Measurements from ENCODE around the gene SNX4.
"Not testable (repeated sequence)": the region's sequence is repeated elsewhere in the genome, so short reads cannot be mapped to it uniquely, and the experiment has no call there.

Gene SNX4

GRCh38 chr3:125519678-125520562 is at the start of gene SNX4:
Gene SNX4 (minus strand): TSS chr3:125520202. CDS start chr3:125520172, 30 bp downstream.
- DNase-seq (ENCODE audit: low spot score): peak; percentile 95

DNA sequence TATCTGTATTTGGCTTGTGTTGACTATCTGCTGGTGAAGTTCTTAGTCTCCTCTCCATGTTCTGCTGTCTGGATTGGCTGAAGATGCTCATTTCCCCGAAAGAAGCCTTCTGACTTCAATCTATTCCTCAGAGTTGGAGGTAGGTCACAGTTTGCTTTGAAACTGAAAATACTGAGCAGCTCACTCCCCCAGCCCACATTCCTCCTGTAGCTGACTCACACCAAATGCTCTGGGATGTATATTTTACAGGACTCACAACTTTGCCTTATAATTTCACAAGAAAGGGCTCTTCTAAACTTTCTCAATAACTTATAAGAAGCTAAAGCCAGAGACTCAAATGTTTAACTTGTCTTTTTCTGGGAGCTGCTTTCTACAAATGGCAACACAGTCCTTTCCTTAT is 36.3 kb upstream of the SNX4 start:
- DNase-seq (ENCODE audit: low spot score): no peak

DNA sequence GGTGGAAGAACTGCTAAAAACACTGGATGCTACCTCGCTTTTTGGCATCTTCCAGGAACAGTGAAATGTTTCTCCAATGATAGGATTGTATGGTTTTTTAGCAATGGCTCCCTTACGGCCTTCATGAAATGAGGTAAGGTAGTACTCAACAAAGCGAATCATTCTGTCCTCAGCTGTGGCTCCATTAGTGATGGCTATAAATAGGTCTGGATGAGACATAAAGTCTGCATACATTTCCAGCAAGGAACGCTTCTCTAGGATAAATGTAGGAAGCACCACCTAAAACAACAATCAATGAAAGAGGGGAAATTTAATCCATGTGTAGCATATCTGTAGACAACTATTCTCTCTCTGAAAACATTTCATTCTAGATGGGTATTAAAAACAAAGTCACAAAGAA is 32.4 kb upstream of the SNX4 start:
- no peak for DNase-seq (ENCODE audit: low spot score)

- DNase-seq (ENCODE audit: low spot score): no peak
These were observed 8.9 kb upstream of the SNX4 start for GRCh38 chr3:125528920-125529319.

- no peak for DNase-seq (ENCODE audit: low spot score)
These were observed 5.2 kb upstream of the SNX4 start for GRCh38 chr3:125525153-125525552.

DNA sequence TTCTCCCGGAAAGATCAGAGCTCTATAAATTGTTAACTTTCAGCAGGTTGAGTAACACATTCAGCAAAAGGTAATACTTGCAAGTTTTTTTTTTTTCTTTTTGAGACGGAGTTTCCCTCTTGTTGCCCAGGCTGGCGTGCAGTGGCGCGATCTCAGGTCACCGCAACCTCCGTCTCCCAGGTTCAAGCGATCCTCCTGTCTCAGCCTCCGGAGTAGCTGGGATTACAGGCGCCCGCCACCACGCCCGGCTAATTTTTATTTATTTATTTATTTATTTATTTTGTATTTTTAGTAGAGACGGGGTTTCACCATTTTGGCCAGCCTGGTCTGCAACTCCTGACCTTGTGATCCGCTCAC is 539 bp upstream of the SNX4 start:
- not testable (repeated sequence) for DNase-seq (ENCODE audit: low spot score)

- no peak for DNase-seq (ENCODE audit: low spot score)
These were observed 4.6 kb downstream of the SNX4 start for GRCh38 chr3:125515421-125515820.

DNA sequence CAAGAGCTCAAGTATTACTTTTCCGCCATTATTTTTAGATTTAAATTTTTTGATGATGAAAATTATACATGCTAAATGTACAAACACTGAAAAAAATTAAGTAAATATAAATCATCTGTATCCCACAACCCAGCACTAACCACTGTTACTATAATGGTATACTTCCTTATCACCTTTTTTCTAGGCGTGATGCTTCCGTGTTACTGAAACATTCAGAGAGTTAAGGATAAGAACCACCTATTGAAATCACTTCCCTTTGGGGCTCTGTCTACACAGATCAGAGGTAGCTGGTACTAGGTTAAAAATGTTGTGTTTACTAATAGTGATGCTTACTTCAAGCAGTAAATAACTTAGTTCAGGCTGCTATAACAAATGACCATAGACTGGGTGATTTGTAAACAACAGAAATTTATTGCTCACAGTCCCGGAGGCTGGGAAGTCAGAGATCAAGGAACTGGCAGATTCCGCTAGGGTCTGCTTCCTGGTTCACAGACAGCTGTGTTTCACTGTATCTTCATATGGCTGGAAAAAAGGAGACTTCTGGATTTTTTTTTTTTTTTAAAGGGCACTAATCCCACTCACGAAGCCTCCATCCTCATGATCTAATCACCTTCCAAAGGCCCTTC is 6.4 kb downstream of the SNX4 start:
- DNase-seq (ENCODE audit: low spot score): no peak

GRCh38 chr3:125512135-125512920 is 7.7 kb downstream of the SNX4 start:
- no peak for DNase-seq (ENCODE audit: low spot score)

GRCh38 chr3:125511420-125512118 is 8.4 kb downstream of the SNX4 start:
- no peak for DNase-seq (ENCODE audit: low spot score)

DNA sequence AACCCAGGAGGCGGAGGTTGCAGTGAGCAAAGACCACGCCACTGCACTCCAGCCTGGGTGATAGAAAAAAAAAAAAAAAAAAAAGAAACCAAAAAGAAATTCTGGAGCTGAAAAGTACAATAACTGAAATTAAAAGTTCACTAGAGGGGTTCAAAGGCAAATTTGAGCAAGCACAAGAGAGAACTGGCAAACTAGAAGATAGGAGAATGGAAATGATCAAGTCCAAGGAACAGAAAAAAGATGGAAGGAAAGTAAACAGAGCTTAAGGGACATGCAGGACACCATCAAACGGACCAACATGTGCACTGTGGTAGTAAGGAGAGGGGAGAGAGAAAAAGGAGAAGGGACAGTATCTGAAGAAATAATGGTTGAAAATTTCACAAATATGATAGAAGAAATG is 12.9 kb downstream of the SNX4 start:
- DNase-seq (ENCODE audit: low spot score): no peak

- DNase-seq (ENCODE audit: low spot score): no peak
These were observed 21.4 kb downstream of the SNX4 start for GRCh38 chr3:125498630-125499029.

GRCh38 chr3:125496701-125497100 is 23.3 kb downstream of the SNX4 start:
- DNase-seq (ENCODE audit: low spot score): no peak

GRCh38 chr3:125482406-125482805 is 37.6 kb downstream of the SNX4 start:
- DNase-seq (ENCODE audit: low spot score): no peak

- no peak for DNase-seq (ENCODE audit: low spot score)
These were observed 38.2 kb downstream of the SNX4 start for GRCh38 chr3:125481786-125482185.

GRCh38 chr3:125481375-125481759 is 38.6 kb downstream of the SNX4 start:
- not testable (repeated sequence) for DNase-seq (ENCODE audit: low spot score)

GRCh38 chr3:125480656-125481374 is 39.2 kb downstream of the SNX4 start:
- DNase-seq (ENCODE audit: low spot score): peak; percentile 9

- DNase-seq (ENCODE audit: low spot score): no peak
These were observed 40.9 kb downstream of the SNX4 start for GRCh38 chr3:125479091-125479490.

- no peak for DNase-seq (ENCODE audit: low spot score)
These were observed 41.7 kb downstream of the SNX4 start for GRCh38 chr3:125478326-125478725.

DNA sequence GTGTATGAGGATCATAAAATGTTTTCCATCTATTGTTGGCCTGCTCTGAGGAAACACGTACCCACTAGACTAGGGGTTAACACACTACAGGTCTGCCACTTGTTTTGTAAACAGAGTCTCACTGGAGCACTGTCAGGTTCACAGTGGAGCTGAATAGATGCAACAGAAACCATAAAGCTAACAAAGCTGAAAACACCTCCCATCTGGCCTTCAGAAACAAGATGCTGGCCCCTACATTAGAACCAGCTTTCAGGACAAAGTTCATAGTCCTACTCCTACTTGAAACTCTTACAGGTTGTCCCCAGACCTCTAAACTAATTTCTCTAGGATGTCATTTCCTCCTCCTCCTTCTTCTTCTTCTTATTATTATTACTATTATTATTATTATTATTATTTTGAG is 42.3 kb downstream of the SNX4 start:
- no peak for DNase-seq (ENCODE audit: low spot score)

- no peak for DNase-seq (ENCODE audit: low spot score)
These were observed 49.3 kb downstream of the SNX4 start for GRCh38 chr3:125470671-125471070.

Data from Ammon's horn (tissue), 1 donor.